ENCODE measurements around the gene CTNNA3. TPM values are rescaled to one million over a fixed set of nuclear protein-coding genes. Genes with fewer than 3 reads are reported as not detected.

The CTNNA3 gene
- total RNA-seq, 1 experiment from 2014 or later, result 0.32 TPM

- TF ChIP-seq CTCF (IDR thresholded peaks at IDR 0.05 in 2 of 3, conservative IDR thresholded peaks at IDR 0.05 in 1 of 3; ENCODE audit: borderline replicate concordance in 1 of 3, insufficient read depth in 1 of 3, low read depth in 2 of 3, low read length in 2 of 3) (no peak), POLR2A (IDR thresholded peaks at IDR 0.05; ENCODE audit: borderline replicate concordance, extremely low read depth, insufficient read depth, insufficient read length) (no peak)
Observed at GRCh38 chr10:67015225-67015624, 680.8 kb downstream of the CTNNA3 start (continued).

- no peak for ATAC-seq
- ChIA-PET POLR2A (no interaction called here), CTCF (no interaction called here), RAD21 (ENCODE audit: low non-redundant PET in 1 of 2, low total read pairs in 2 of 2, uncharacterized antibody in 2 of 2, unreplicated experiment in 2 of 2) (no interaction called here)
- intact Hi-C loops (cut with micrococcal nuclease), result no loop called here
- no peaks in the 10 kb centered on the region for H4K20me1 ChIP-seq (ENCODE audit: insufficient read depth)
- DNase-seq (ENCODE audit: low read depth, low spot score), result no peak
- TF ChIP-seq MAX (IDR thresholded peaks at IDR 0.05) (no peak), CEBPB (IDR thresholded peaks at IDR 0.05; ENCODE audit: low read depth) (no peak), FOSL1 (IDR thresholded peaks at IDR 0.05; ENCODE audit: low read depth) (no peak), SP1 (IDR thresholded peaks at IDR 0.05; ENCODE audit: low read depth) (no peak)
- 0 out of 2 replicates have a peak, but pooled peaks cover 3% of the 10 kb centered on the region for H3K9me2 ChIP-seq (ENCODE audit: insufficient read depth)
- H3K9ac ChIP-seq (ENCODE audit: low read length), result no peak overlapping the region
- H3K27ac ChIP-seq (ENCODE audit: low read depth, low read length), result no peak overlapping the region
- no peak overlapping the region for H3K4me2 ChIP-seq (ENCODE audit: low read length)
- BruUV-seq (replicated peaks), result no TSS peak
- no peaks in the 10 kb centered on the region for H3K36me3 ChIP-seq (ENCODE audit: control insufficient read depth in 1 of 2, insufficient read depth in 2 of 2, low read length in 2 of 2)
- peaks cover 0 to 4% of the 10 kb centered on the region in 2 experiments; a peak in 1 of 4 replicates for H3K4me1 ChIP-seq (ENCODE audit: control insufficient read depth in 1 of 2, insufficient read depth in 2 of 2, low read length in 2 of 2)
- no peak overlapping the region for H3K4me3 ChIP-seq (replicated peaks in 1 of 2; ENCODE audit: low read depth in 1 of 2, low read length in 2 of 2)
- no peaks in the 10 kb centered on the region for H3K27me3 ChIP-seq (ENCODE audit: insufficient read depth, low read length)
- no peak overlapping the region for H2AFZ ChIP-seq (ENCODE audit: low read depth, low read length, poor library complexity, severe bottlenecking)
- no peaks in the 10 kb centered on the region for H3K79me2 ChIP-seq (ENCODE audit: insufficient read depth, low read length)
- no peaks in the 10 kb centered on the region for H3K9me3 ChIP-seq (ENCODE audit: control insufficient read depth in 1 of 2, insufficient read depth in 1 of 2, low read depth in 1 of 2, low read length in 2 of 2)
Observed at GRCh38 chr10:67011981-67012380, 684.0 kb downstream of the CTNNA3 start.

- Histone ChIP-seq H3K4me3 (replicated peaks in 1 of 2; ENCODE audit: low read depth in 1 of 2, low read length in 2 of 2) (no peak overlapping the region), H3K4me2 (ENCODE audit: low read length) (no peak overlapping the region), H2AFZ (ENCODE audit: low read depth, low read length, poor library complexity, severe bottlenecking) (no peak overlapping the region), H3K36me3 (ENCODE audit: control insufficient read depth in 1 of 2, insufficient read depth in 2 of 2, low read length in 2 of 2) (no peaks in the 10 kb centered on the region), H4K20me1 (ENCODE audit: insufficient read depth) (no peaks in the 10 kb centered on the region), H3K4me1 (ENCODE audit: control insufficient read depth in 1 of 2, insufficient read depth in 2 of 2, low read length in 2 of 2) (peaks cover 0 to 4% of the 10 kb centered on the region in 2 experiments; a peak in 1 of 4 replicates), H3K79me2 (ENCODE audit: insufficient read depth, low read length) (no peaks in the 10 kb centered on the region), H3K9ac (ENCODE audit: low read length) (no peak overlapping the region), H3K27me3 (ENCODE audit: insufficient read depth, low read length) (no peaks in the 10 kb centered on the region), H3K27ac (ENCODE audit: low read depth, low read length) (no peak overlapping the region), H3K9me2 (ENCODE audit: insufficient read depth) (0 out of 2 replicates have a peak, but pooled peaks cover 3% of the 10 kb centered on the region), H3K9me3 (ENCODE audit: control insufficient read depth in 1 of 2, insufficient read depth in 1 of 2, low read depth in 1 of 2, low read length in 2 of 2) (no peaks in the 10 kb centered on the region)
- DNase-seq (ENCODE audit: low read depth, low spot score) (no peak), ATAC-seq (no peak)
- TF ChIP-seq POLR2A (IDR thresholded peaks at IDR 0.05; ENCODE audit: borderline replicate concordance, extremely low read depth, insufficient read depth, insufficient read length) (no peak), TCF7L2 (IDR thresholded peaks at IDR 0.05; ENCODE audit: borderline replicate concordance, extremely low read depth, insufficient read depth, insufficient read length) (no peak), ATF3 (IDR thresholded peaks at IDR 0.05) (no peak), SP1 (IDR thresholded peaks at IDR 0.05; ENCODE audit: low read depth) (no peak), CBX3 (IDR thresholded peaks at IDR 0.05; ENCODE audit: low read depth) (no peak), SIN3A (IDR thresholded peaks at IDR 0.05; ENCODE audit: low read depth) (no peak), REST (IDR thresholded peaks at IDR 0.05; ENCODE audit: low read depth) (no peak), ZNF274 (IDR thresholded peaks at IDR 0.05; ENCODE audit: low read depth, low read length) (no peak), CEBPB (IDR thresholded peaks at IDR 0.05; ENCODE audit: low read depth) (no peak), ZFX (IDR thresholded peaks at IDR 0.05) (no peak)
- intact Hi-C loops (cut with micrococcal nuclease), result no loop called here
- ChIA-PET CTCF (no interaction called here), RAD21 (ENCODE audit: low non-redundant PET in 1 of 2, low total read pairs in 2 of 2, uncharacterized antibody in 2 of 2, unreplicated experiment in 2 of 2) (no interaction called here), POLR2A (no interaction called here)
- no TSS peak for BruUV-seq (replicated peaks)
Observed at GRCh38 chr10:67011480-67011879, 684.5 kb downstream of the CTNNA3 start.
